Stimulated activated CD4-positive, alpha-beta T cell treated with anti-CD3 and anti-CD28 coated beads, Interleukin-12 subunit alpha, Interleukin-12 subunit beta, amount 100 ng/mL, for 48 hours (primary cell): Measurements from ENCODE around the gene WNT10A.

Source experiments
- DNase-seq, 3 donors: peaks; one replicate each; pipeline ENCODE4 v3.0.0-alpha.2; 2020; ENCODE audit warnings: low read depth in 2 of 3, low spot score in 1 of 3

WNT10A gene

DNA sequence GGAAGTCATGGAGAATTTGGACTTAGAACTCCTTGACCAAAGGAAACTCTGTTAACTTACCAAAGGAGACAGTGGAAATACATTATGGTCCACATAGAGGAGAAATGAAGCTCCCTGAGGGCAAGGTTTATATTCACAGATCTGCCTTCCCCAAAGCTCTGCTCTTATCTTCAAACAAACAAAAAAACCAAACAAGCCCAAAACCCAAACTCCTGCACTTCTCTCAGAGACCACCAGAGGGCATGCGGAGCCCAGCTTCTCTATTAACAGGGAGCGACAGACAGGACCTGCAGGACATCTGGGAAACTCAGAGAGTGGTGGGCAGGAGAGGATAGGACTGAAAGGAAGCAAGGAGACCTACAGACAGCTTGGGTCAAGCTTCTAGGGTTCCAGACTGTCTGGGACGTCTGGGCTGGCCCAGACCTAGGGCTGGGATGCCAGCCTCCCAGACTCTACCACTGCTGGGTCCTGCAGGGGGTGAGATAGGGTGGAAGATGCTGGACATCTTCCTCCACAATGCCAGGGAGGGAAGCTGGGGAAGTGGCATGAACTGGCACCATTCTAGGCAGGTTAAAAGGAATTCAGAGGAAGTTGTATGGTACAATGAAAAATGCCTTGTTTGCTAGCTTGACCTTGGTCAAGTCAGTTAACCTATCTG, 4.0 kb upstream of the WNT10A start:
- DNase-seq = peak in 2 of 3 donors; percentile 58 to 85

GRCh38 chr2:218877331-218877730, 3.3 kb upstream of the WNT10A start:
- no peak for DNase-seq

DNA sequence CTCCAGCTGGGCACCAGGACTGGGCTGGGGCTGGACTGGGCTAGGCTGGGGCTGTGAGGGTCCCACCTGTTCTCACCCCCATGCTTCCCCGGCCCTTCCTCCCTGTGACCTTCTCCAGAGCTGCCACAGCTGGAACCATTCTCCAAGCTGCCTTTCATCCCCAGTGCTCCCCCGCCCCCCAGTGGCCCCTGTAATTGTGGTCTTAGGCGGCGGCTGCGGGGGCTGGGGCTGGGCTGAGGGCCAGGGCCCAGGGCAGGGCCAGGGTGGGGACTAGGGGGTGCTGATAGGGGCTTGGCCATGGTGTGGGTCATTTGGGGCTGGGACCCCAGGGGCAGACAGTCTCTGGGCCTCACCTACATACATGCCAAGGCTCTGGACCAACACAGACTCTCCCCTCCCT, 2.8 kb upstream of the WNT10A start:
- no peak for DNase-seq

- no peak for DNase-seq
Observed at GRCh38 chr2:218878486-218878885, 2.2 kb upstream of the WNT10A start.

DNA sequence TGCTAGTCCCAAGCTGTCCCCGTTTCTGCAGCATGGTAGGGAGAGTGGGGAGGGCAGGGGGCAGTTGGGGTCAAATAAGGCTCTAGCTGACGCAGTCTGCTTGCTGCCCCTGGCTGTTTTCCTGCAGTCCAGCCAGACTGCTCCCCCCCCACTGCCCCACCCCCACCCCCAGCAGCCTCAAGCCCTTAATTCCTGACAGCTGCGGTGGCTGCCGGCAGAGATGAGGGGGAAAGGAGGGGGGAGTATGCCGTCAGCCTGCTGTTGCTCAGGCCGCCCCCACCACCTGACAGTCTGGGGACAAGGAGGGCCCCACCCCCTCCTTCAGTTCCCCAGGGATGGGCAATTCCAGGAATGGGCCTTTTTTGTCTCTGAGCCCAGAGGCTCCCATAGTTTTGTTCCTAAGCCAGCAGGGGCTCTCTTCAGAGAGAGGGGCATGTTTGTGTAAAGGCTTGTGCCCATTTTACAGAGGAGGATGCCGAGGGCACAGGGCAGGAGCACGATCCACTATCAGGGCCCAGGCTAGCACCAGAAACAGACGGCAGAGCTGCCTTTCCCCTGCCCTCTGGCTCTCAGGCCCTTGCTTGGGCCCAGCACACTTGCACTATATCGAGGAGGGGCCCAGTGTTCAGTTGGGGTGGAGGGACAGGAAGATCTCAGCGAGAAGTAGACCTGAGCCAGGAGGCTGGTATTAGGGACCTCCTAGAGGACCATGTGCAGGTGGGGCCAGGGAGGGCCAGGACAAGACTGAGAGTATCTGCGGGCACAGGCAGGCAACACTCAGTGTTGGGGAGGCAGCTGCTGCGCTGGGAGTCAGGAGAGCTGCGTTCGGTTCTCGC, 1.5 kb upstream of the WNT10A start:
- no peak for DNase-seq

GRCh38 chr2:218879776-218880101, 913 bp upstream of the WNT10A start:
- DNase-seq = no peak

GRCh38 chr2:218880859-218881594, 375 bp downstream of the WNT10A start:
- DNase-seq = no peak

DNA sequence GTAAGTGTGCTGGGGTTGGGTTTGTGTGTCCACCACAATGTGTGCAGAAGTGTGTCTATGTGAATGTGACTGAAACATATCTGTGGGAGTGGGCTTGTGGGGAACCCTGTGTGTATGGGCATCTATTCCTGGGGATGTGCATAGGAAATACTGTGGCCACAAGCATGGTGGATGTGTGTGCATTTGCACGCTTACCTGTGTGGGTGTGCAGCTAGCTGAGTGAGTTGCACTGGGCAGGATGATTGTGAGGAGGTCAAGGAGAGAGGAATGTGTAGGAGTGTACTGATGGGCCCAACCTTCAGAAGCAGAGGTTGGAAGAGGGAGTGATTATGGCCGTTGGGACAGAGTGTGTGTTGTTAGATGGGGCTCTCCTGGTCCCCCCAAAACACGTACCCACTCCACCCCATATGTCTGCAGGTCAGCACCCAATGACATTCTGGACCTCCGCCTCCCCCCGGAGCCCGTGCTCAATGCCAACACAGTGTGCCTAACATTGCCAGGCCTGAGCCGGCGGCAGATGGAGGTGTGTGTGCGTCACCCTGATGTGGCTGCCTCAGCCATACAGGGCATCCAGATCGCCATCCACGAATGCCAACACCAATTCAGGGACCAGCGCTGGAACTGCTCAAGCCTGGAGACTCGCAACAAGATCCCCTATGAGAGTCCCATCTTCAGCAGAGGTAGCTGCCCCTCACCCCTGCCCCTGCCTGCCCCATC, 1.2 kb downstream of the WNT10A start:
- no peak for DNase-seq

GRCh38 chr2:218882461-218882816, 1.8 kb downstream of the WNT10A start:
- DNase-seq = no peak

DNA sequence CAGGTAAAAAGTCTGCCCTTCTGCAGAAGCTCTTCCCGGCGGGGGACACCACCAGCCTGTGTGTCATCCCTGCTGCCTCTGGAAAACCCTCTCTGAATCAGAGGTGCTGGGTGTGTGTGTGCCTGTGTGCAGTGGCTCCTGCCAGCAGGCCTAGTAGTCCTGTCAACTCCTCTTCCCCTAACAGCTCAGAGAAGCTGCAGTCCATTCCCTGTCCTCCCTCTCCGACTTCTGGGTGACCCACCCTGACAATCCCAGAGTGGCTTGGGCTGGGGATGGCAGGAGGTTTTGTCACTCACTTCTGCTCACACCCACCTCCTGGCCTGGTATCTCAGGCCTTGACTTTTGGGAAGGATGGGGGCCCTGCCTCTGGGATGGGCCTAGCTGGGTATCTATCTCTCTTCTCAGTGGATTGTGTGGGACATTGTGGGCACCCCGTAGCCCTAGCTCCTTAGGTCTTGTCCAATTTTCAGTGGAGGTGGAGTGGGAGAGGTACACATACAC, 2.3 kb downstream of the WNT10A start:
- no peak for DNase-seq

- no peak for DNase-seq
Observed at GRCh38 chr2:218883491-218884490, 3.1 kb downstream of the WNT10A start.

DNA sequence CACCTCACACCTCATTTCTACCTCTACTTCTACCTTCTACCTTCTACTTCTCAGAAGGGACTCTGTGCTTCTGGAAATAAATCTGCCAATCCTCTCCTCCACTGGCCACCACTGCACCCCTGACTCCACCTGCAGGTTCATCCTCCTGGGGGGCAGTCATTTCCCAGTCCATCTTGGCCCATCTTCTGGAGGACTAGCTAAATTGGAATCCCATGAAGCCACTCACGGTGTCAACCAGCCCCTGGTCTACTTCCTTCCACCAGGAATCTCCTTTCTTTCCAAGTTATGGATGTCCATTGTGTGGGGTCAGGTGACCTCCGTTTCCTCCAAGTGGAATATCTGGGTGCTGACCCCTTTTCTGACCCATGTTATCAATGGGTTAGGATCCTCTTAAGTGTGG, 3.9 kb downstream of the WNT10A start:
- no peak for DNase-seq

DNA sequence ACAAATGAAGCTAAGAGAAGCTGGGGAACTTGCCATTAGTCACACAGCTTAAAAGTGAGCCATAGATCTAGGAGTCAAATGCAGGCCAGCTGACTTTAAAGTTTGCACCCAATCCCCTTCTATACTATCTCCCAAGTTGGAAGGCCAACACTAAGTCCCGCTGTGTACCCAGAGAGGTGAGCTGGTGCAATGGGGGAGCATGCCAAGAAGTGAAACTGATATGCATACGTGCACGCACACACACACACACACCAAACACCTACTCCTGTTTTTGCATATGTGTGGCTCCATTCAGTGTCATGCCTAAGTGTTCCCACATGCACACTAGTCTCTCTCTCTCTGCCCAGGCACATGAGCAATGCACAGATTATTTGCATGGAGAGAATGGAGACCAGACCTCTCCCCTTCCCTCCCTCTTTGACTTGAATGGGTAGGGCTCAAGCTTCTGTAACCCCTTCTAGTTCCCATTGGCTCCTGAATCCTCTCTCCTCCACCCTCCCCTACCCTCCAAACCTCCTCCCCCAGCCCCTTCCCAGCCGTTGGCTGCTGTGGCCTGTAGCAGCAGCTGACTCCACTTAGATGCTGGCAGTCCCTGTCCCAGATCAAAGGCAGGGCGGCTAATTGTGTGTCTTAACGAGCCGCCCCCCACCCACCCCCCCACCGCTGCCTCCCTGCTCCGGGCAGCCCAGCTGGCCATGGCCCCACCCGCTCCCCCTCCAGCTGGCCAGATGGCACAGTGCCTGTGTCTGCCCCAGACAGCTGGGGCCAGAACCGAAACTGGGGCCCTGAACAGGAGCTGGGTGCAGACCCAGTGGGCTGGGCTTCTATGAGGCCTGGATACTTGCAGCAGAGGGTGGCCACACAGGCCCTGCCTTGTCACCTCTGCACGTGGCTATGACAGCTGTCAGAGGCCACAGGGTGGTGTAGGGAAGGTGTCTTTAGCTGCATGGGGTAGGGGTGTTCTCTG, 5.6 kb downstream of the WNT10A start:
- no peak for DNase-seq

DNA sequence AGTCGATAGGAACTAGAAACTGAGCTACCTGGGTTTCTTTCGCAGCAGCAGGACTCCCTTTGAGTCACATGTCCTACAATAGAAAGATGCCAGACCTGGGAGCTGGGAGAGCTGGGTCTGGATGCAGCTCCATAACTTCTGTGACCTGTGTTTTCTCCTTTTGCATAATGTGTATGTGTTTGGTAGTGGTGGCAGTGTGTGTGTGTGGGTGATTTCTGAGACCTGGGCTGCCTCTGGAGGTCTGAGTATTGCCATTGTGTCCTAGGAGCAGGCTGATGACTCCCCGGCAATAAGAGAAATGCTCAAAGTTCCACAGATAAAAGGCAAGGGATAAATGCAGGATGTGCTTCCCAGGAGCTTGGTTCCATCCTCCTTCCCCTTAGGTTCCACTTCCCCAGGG, 6.4 kb downstream of the WNT10A start:
- no peak for DNase-seq

GRCh38 chr2:218888341-218888740, 7.7 kb downstream of the WNT10A start:
- no peak for DNase-seq

DNA sequence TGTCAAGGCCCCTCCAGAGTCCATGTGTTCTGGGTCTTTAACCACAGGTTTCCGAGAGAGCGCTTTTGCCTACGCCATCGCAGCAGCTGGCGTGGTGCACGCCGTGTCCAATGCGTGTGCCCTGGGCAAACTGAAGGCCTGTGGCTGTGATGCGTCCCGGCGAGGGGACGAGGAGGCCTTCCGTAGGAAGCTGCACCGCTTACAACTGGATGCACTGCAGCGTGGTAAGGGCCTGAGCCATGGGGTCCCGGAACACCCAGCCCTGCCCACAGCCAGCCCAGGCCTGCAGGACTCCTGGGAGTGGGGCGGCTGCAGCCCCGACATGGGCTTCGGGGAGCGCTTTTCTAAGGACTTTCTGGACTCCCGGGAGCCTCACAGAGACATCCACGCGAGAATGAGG, 9.3 kb downstream of the WNT10A start:
- DNase-seq = no peak

GRCh38 chr2:218890369-218890768, 9.7 kb downstream of the WNT10A start:
- no peak for DNase-seq

DNA sequence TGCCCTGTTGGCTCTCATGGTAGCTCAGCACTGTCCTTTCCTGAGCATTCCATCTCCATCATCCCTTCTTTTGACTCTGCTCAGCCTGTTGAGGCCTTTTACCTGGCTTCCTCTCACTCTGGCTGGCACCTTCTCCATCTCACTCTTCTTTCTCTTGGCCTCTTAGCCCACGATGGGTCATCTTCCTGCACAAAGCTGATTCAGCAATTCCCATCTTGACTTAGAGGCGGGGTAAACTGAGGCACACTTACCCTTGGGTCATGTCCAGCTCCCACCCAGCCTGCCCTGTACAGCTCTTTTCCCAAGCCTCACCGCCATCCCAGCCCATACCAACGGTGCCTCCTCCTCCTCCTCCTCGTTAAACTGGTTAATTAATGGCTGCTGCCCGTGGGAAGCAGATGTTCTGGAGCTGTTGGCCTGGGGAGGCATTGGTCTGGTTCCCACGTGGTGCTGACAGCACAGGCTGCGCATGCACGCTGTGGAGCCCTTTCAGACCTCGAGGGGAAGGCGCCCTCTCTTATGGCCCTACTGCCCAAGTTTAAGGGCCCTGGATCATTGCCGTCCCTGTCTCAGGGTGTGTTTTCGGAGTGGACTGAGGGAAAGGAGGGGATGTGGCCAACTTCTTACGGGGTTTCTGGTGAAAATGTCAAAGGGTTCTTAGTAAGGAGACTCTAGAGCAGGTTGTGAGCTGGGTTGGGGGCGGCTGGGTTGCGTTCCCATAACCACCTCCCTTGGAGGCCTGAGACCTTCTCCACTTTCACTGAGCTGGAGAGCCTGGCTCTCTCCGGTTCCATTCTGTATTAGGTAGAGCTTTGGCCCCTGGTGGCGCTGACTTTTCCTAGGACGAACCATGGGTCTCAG, 10.9 kb downstream of the WNT10A start:
- no peak for DNase-seq
